ENCODE measurements around the gene MCM7.

GRCh38 chr7:100115026-100115425, 13.8 kb upstream of the MCM7 start:
- TF ChIP-seq CTCF (optimal IDR thresholded peaks at IDR 0.05 in 1 of 3, IDR thresholded peaks at IDR 0.05 in 1 of 3, conservative IDR thresholded peaks at IDR 0.05 in 1 of 3; ENCODE audit: extremely low read depth in 1 of 3, insufficient read depth in 2 of 3, low read length in 3 of 3) (no peak), EZH2 (IDR thresholded peaks at IDR 0.05; ENCODE audit: low read length) (no peak)

All from keratinocyte (primary cell).